A549 (cell line): ENCODE results near the gene IGSF23. TPM values are rescaled to one million over a fixed set of nuclear protein-coding genes. Genes with fewer than 3 reads are reported as not detected.

ENCODE experiments used
- BCL3 ChIP-seq: fragments of >200 bp; sonication (Bioruptor Twin); formaldehyde crosslinking; IDR thresholded peaks from 3 replicates; pipeline ENCODE4 v1.6.1; 2016
- BHLHE40 ChIP-seq: IDR thresholded peaks from 2 replicates; pipeline ENCODE4 v1.6.1; 2012; ENCODE audit warnings: low read depth, low read length, inconsistent platforms
- CBX2 ChIP-seq: fragments of 200-600 bp; sonication (generic); IDR thresholded peaks from 2 replicates; pipeline ENCODE4 v1.6.1; 2016; ENCODE audit warnings: low read depth, mild to moderate bottlenecking, borderline replicate concordance
- CBX8 ChIP-seq: fragments of 200-600 bp; sonication (generic); IDR thresholded peaks from 2 replicates; pipeline ENCODE4 v1.6.1; 2016
- CHD2 ChIP-seq: fragments of 150-350 bp; IDR thresholded peaks from 2 replicates; pipeline ENCODE4 v1.6.1; 2014; ENCODE audit warnings: low read length; ENCODE audit not compliant: partially characterized antibody
- CHD4 ChIP-seq: fragments of 200-600 bp; sonication (generic); IDR thresholded peaks from 2 replicates; pipeline ENCODE4 v1.6.1; 2016; ENCODE audit warnings: antibody characterized with exemption, mild to moderate bottlenecking, borderline replicate concordance
- EHF ChIP-seq: fragments of 250-450 bp; sonication (Bioruptor Pico); IDR thresholded peaks from 2 replicates; pipeline ENCODE4 v1.5.0; 2020; ENCODE audit warnings: mild to moderate bottlenecking
- EHMT2 ChIP-seq: fragments of 200-600 bp; sonication (generic); IDR thresholded peaks from 2 replicates; pipeline ENCODE4 v1.6.1; 2016; ENCODE audit warnings: antibody characterized with exemption, low read depth, mild to moderate bottlenecking, moderate library complexity
- ESRRA ChIP-seq: fragments of 150-350 bp; IDR thresholded peaks from 2 replicates; pipeline ENCODE4 v1.6.1; 2014; ENCODE audit warnings: mild to moderate bottlenecking, low read length, borderline replicate concordance
- GATA3 ChIP-seq: IDR thresholded peaks from 2 replicates; pipeline ENCODE4 v1.6.1; 2012; ENCODE audit warnings: borderline replicate concordance
- HOXA7 ChIP-seq: fragments of 250-450 bp; sonication (Bioruptor Pico); IDR thresholded peaks from 2 replicates; pipeline ENCODE4 v1.5.0; 2020; ENCODE audit warnings: mild to moderate bottlenecking, moderate library complexity
- HOXB13 ChIP-seq: fragments of 250-450 bp; sonication (Bioruptor Pico); IDR thresholded peaks from 2 replicates; pipeline ENCODE4 v1.5.0; 2020; ENCODE audit warnings: low read depth, mild to moderate bottlenecking, moderate library complexity
- JUN ChIP-seq, 2 experiments: fragments of >200 bp; sonication (Bioruptor Twin); formaldehyde crosslinking; IDR thresholded peaks; 2 replicates in 1 of 2; 3 replicates in 1 of 2; pipeline ENCODE4 v1.6.1; 2016 to 2017
- KDM5A ChIP-seq: fragments of 200-600 bp; sonication (generic); IDR thresholded peaks from 2 replicates; pipeline ENCODE4 v1.6.1; 2016; ENCODE audit warnings: antibody characterized with exemption, mild to moderate bottlenecking
- MAZ ChIP-seq: fragments of 150-350 bp; IDR thresholded peaks from 2 replicates; pipeline ENCODE4 v1.6.1; 2014; ENCODE audit warnings: antibody characterized with exemption, low read depth, low read length, borderline replicate concordance
- MYC ChIP-seq: IDR thresholded peaks from 2 replicates; pipeline ENCODE4 v1.6.1; 2012; ENCODE audit warnings: mild to moderate bottlenecking, inconsistent platforms, low read length, improper control_type of control experiment, borderline replicate concordance
- NFE2L2 ChIP-seq: fragments of 150-350 bp; conservative IDR thresholded peaks from 2 replicates; pipeline ENCODE4 v1.6.1; 2014; ENCODE audit warnings: low read length
- PHF8 ChIP-seq: fragments of 200-600 bp; sonication (generic); IDR thresholded peaks from 2 replicates; pipeline ENCODE4 v1.6.1; 2016; ENCODE audit warnings: low read depth, mild to moderate bottlenecking, antibody characterized with exemption, moderate library complexity, borderline replicate concordance
- POLR2AphosphoS2 ChIP-seq: conservative IDR thresholded peaks from 2 replicates; pipeline ENCODE4 v1.6.1; 2012; ENCODE audit warnings: low read length, improper control_type of control experiment, inconsistent platforms
- RAD21 ChIP-seq, 2 experiments: fragments of >200 bp in 1 of 2; sonication (Bioruptor Twin) in 1 of 2; formaldehyde crosslinking in 1 of 2; IDR thresholded peaks in 1 of 2; conservative IDR thresholded peaks in 1 of 2; 2 replicates in 1 of 2; 3 replicates in 1 of 2; pipeline ENCODE4 v1.6.1; 2012 to 2018; ENCODE audit warnings: inconsistent platforms in 1 of 2
- RCOR1 ChIP-seq: fragments of 150-350 bp; IDR thresholded peaks from 2 replicates; pipeline ENCODE4 v1.6.1; 2014; ENCODE audit warnings: antibody characterized with exemption, low read length, low read depth
- RFX5 ChIP-seq: fragments of 450-650 bp; IDR thresholded peaks from 2 replicates; pipeline ENCODE4 v1.7.1; 2014; ENCODE audit warnings: antibody characterized with exemption, mild to moderate bottlenecking, moderate library complexity
- SMC3 ChIP-seq: fragments of >200 bp; sonication (Bioruptor Twin); formaldehyde crosslinking; IDR thresholded peaks from 3 replicates; pipeline ENCODE4 v1.6.1; 2018; ENCODE audit warnings: inconsistent platforms
- TP53 ChIP-seq: fragments of 250-450 bp; sonication (Bioruptor Pico); IDR thresholded peaks from 2 replicates; pipeline ENCODE4 v1.5.0; 2021; ENCODE audit warnings: mild to moderate bottlenecking, moderate library complexity
- ZC3H11A ChIP-seq: fragments of 450-650 bp; IDR thresholded peaks from 2 replicates; pipeline ENCODE4 v1.6.1; 2014; ENCODE audit warnings: antibody characterized with exemption, mild to moderate bottlenecking
- ZFP36 ChIP-seq: fragments of 450-650 bp; IDR thresholded peaks from 2 replicates; pipeline ENCODE4 v1.6.1; 2014; ENCODE audit warnings: borderline replicate concordance; ENCODE audit not compliant: partially characterized antibody
- polyA plus RNA-seq, 4 experiments: library from polyadenylated mRNA; depleted of rRNA in 3 of 4; stranded (reverse); fragments of >200 nt; fragmentation: RNase III in 1 of 4; extraction: RNeasy Plus Mini Kit Qiagen cat#74134 plus additional on column Dnase treatment in 1 of 4; gene quantifications; 2 replicates in 3 of 4; 3 replicates in 1 of 4; pipeline ENCODE4 v1.2.3, GENCODE V29; 2011 to 2017
- TF ChIP-seq, protein P1 (sequence below): IDR thresholded peaks from 2 replicates; pipeline ENCODE4 v1.6.1; 2012
- TF ChIP-seq, protein P2 (sequence below): fragments of >200 bp; sonication (Bioruptor Twin); formaldehyde crosslinking; IDR thresholded peaks from 3 replicates; pipeline ENCODE4 v1.5.1; 2016
- TF ChIP-seq, protein P3 (sequence below): fragments of 250-450 bp; sonication (Bioruptor Pico); IDR thresholded peaks from 2 replicates; pipeline ENCODE4 v1.5.0; 2020; ENCODE audit warnings: low read depth, mild to moderate bottlenecking, moderate library complexity
- TF ChIP-seq, protein P4 (sequence below): fragments of 200-600 bp; sonication (generic); IDR thresholded peaks from 2 replicates; pipeline ENCODE4 v1.6.1; 2016; ENCODE audit warnings: antibody characterized with exemption, mild to moderate bottlenecking, moderate library complexity
- TF ChIP-seq, protein P5 (sequence below): IDR thresholded peaks from 2 replicates; pipeline ENCODE4 v1.6.1; 2012
- TF ChIP-seq, protein P6 (sequence below): fragments of 250-450 bp; sonication (Bioruptor Pico); IDR thresholded peaks from 2 replicates; pipeline ENCODE4 v1.5.0; 2021; ENCODE audit warnings: mild to moderate bottlenecking, moderate library complexity, borderline replicate concordance

Gene IGSF23
- polyA plus RNA-seq, 2 of the 4 experiments (the other 2 are of a cell fraction) = 0.14 to 0.35 TPM

- TF ChIP-seq, protein P1, sequence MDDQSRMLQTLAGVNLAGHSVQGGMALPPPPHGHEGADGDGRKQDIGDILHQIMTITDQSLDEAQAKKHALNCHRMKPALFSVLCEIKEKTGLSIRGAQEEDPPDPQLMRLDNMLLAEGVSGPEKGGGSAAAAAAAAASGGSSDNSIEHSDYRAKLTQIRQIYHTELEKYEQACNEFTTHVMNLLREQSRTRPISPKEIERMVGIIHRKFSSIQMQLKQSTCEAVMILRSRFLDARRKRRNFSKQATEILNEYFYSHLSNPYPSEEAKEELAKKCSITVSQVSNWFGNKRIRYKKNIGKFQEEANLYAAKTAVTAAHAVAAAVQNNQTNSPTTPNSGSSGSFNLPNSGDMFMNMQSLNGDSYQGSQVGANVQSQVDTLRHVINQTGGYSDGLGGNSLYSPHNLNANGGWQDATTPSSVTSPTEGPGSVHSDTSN = peak; percentile 75
- TF ChIP-seq CHD2 = no peak
- TF ChIP-seq BCL3 = peak; percentile 71; the same call in 1 of the 3 replicates
- no peak for TF ChIP-seq TP53 (CRISPR knock-in tag)
- TF ChIP-seq MYC = no peak
- no peak for TF ChIP-seq POLR2AphosphoS2
- no peak for TF ChIP-seq EHMT2
- no peak for TF ChIP-seq MAZ
- TF ChIP-seq HOXB13 (CRISPR knock-in tag) = no peak
- TF ChIP-seq PHF8 = no peak
- TF ChIP-seq, protein P2, sequence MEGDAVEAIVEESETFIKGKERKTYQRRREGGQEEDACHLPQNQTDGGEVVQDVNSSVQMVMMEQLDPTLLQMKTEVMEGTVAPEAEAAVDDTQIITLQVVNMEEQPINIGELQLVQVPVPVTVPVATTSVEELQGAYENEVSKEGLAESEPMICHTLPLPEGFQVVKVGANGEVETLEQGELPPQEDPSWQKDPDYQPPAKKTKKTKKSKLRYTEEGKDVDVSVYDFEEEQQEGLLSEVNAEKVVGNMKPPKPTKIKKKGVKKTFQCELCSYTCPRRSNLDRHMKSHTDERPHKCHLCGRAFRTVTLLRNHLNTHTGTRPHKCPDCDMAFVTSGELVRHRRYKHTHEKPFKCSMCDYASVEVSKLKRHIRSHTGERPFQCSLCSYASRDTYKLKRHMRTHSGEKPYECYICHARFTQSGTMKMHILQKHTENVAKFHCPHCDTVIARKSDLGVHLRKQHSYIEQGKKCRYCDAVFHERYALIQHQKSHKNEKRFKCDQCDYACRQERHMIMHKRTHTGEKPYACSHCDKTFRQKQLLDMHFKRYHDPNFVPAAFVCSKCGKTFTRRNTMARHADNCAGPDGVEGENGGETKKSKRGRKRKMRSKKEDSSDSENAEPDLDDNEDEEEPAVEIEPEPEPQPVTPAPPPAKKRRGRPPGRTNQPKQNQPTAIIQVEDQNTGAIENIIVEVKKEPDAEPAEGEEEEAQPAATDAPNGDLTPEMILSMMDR = no peak
- peak; percentile 86; the same call in 1 of the 2 replicates for TF ChIP-seq GATA3
- no peak for TF ChIP-seq RCOR1
- no peak for TF ChIP-seq ESRRA
- TF ChIP-seq, protein P3, sequence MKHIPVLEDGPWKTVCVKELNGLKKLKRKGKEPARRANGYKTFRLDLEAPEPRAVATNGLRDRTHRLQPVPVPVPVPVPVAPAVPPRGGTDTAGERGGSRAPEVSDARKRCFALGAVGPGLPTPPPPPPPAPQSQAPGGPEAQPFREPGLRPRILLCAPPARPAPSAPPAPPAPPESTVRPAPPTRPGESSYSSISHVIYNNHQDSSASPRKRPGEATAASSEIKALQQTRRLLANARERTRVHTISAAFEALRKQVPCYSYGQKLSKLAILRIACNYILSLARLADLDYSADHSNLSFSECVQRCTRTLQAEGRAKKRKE (CRISPR knock-in tag) = no peak
- TF ChIP-seq ZFP36 = peak; percentile 89
- TF ChIP-seq, protein P4, sequence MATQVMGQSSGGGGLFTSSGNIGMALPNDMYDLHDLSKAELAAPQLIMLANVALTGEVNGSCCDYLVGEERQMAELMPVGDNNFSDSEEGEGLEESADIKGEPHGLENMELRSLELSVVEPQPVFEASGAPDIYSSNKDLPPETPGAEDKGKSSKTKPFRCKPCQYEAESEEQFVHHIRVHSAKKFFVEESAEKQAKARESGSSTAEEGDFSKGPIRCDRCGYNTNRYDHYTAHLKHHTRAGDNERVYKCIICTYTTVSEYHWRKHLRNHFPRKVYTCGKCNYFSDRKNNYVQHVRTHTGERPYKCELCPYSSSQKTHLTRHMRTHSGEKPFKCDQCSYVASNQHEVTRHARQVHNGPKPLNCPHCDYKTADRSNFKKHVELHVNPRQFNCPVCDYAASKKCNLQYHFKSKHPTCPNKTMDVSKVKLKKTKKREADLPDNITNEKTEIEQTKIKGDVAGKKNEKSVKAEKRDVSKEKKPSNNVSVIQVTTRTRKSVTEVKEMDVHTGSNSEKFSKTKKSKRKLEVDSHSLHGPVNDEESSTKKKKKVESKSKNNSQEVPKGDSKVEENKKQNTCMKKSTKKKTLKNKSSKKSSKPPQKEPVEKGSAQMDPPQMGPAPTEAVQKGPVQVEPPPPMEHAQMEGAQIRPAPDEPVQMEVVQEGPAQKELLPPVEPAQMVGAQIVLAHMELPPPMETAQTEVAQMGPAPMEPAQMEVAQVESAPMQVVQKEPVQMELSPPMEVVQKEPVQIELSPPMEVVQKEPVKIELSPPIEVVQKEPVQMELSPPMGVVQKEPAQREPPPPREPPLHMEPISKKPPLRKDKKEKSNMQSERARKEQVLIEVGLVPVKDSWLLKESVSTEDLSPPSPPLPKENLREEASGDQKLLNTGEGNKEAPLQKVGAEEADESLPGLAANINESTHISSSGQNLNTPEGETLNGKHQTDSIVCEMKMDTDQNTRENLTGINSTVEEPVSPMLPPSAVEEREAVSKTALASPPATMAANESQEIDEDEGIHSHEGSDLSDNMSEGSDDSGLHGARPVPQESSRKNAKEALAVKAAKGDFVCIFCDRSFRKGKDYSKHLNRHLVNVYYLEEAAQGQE = no peak
- peak; percentile 25 to 34; a peak in 4 of 5 replicates for TF ChIP-seq RAD21 (conservative IDR thresholded peaks at IDR 0.05 in 1 of 2, IDR thresholded peaks at IDR 0.05 in 1 of 2)
- TF ChIP-seq BHLHE40 = no peak
- TF ChIP-seq, protein P5, sequence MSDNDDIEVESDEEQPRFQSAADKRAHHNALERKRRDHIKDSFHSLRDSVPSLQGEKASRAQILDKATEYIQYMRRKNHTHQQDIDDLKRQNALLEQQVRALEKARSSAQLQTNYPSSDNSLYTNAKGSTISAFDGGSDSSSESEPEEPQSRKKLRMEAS = peak; percentile 81
- TF ChIP-seq, protein P6, sequence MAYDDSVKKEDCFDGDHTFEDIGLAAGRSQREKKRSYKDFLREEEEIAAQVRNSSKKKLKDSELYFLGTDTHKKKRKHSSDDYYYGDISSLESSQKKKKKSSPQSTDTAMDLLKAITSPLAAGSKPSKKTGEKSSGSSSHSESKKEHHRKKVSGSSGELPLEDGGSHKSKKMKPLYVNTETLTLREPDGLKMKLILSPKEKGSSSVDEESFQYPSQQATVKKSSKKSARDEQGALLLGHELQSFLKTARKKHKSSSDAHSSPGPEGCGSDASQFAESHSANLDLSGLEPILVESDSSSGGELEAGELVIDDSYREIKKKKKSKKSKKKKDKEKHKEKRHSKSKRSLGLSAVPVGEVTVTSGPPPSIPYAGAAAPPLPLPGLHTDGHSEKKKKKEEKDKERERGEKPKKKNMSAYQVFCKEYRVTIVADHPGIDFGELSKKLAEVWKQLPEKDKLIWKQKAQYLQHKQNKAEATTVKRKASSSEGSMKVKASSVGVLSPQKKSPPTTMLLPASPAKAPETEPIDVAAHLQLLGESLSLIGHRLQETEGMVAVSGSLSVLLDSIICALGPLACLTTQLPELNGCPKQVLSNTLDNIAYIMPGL = no peak
- no peak for TF ChIP-seq KDM5A
- no peak for TF ChIP-seq NFE2L2
- TF ChIP-seq ZC3H11A = no peak
- no peak for TF ChIP-seq HOXA7 (CRISPR knock-in tag)
- peak in 1 of 2 experiments; percentile 59; a peak in 2 of 5 replicates for TF ChIP-seq JUN (IDR thresholded peaks at IDR 0.05)
- no peak for TF ChIP-seq CBX2
- 0 out of 3 replicates have a peak, but pooled peaks have one; percentile 39 for TF ChIP-seq SMC3
- no peak for TF ChIP-seq CHD4
- TF ChIP-seq EHF (CRISPR knock-in tag) = no peak
- no peak for TF ChIP-seq RFX5
- no peak for TF ChIP-seq CBX8
These were observed 12.8 kb downstream of the IGSF23 start (continued) for GRCh38 chr19:44626048-44626624.
